Right ventricle myocardium inferior (tissue), 1 donor: Measurements from ENCODE around the gene OGFOD1. TPM values are rescaled to one million over a fixed set of nuclear protein-coding genes. Genes with fewer than 3 reads are reported as not detected.

Experiments used
- ATAC-seq: fragments of 200-7000 bp; cut with Tn5 transposase; one replicate; pipeline ENCODE4 v1.9.1; 2020; ENCODE audit warnings: mild to moderate bottlenecking, moderate library complexity
- DNase-seq: peaks from one replicate; pipeline ENCODE4 v3.0.0; 2021; ENCODE audit errors: missing footprints
- intact Hi-C: fragments of 100-400 bp; cut with DNase I; formaldehyde crosslinking; loops from one replicate; pipeline ENCODE4 v1.11.0; 2022
- long read RNA-seq: library from polyadenylated mRNA; unstranded; transcript quantifications from one replicate; pipeline ENCODE4 v2.0.0, GENCODE V29; 2021
- total RNA-seq: library from RNA; stranded (reverse); fragmentation: NEBNext Ultra II Directional; extraction: Animal tissue kit (Norgen Biotek cat#: 25700); gene quantifications from one replicate; pipeline ENCODE4 v1.2.1, GENCODE V29; 2021
- donor health status: DM: no; HTN: yes; CAD: no; lungs with severe emphysema.

OGFOD1 gene
- total RNA-seq = 30.6 TPM
- long read RNA-seq, full-length matches to known transcripts = 13 of 14 reads
- long read RNA-seq, partial matches to known transcripts = 0 of 14 reads
- long read RNA-seq, other reads (novel, unspliced or antisense) = 1 of 14 reads

GRCh38 chr16:56450986-56451752, at the start of gene OGFOD1, which contains the start of gene NUDT21:
Gene OGFOD1, plus strand, starts transcription at chr16:56451554. Its CDS starts 59 bp downstream, at chr16:56451613.
Gene NUDT21, minus strand, starts transcription at chr16:56451332. Its CDS starts 130 bp downstream, at chr16:56451202.
- peak; percentile 100 for ATAC-seq
- intact Hi-C loops = no loop called here

DNA sequence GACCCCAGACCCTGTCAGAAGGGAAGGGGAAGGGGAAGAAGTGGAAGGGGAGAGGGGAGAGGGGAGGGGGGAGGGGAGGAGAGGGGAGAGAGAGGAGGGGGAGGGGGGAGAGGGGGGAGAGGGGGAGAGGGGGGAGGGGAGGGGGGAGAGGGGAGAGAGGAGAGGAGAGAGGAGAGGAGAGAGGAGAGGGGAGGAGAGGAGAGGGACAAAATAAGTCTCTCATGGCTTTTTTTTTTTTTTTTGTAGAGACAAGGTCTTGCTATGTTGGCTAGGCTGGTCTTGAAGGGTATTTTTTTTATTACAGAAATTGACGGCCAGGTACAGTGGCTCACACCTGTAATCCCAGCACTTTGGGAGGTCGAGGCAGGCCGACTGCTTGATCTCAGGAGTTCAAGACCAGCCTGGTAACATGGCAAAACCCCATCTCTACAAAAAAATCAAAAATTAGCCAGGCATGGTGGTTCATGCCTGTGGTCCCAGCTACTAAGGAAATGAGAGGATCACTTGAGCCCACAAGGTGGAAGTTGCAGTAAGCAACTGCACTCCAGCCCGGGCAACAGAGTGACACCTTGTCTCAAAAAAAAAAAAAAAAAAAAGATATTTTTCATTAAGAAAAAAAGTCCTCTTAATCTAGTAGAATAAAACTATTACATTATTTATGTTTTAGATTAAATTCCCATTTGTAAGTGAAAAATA, 45.2 kb upstream of the OGFOD1 start:
- DNase-seq (no peak), ATAC-seq (no peak)
- intact Hi-C loops = no loop called here

More at GRCh38 chr16:56450986-56451752, at the start of gene OGFOD1, which contains the start of gene NUDT21:
- DNase-seq = peak; percentile 96

- no peak for DNase-seq
- no peak for ATAC-seq
- intact Hi-C loops = no loop called here
Observed at GRCh38 chr16:56408379-56409098, 42.8 kb upstream of the OGFOD1 start.

GRCh38 chr16:56409195-56409594, 42.2 kb upstream of the OGFOD1 start:
- DNase-seq (no peak), ATAC-seq (no peak)
- intact Hi-C loops = no loop called here

GRCh38 chr16:56411123-56411522, 40.2 kb upstream of the OGFOD1 start:
- intact Hi-C loops = no loop called here
- no peak for ATAC-seq

GRCh38 chr16:56411624-56412023, 39.7 kb upstream of the OGFOD1 start:
- no peak for DNase-seq
- intact Hi-C loops = no loop called here
- no peak for ATAC-seq

More at GRCh38 chr16:56411123-56411522, 40.2 kb upstream of the OGFOD1 start:
- no peak for DNase-seq

GRCh38 chr16:56413381-56413780, 38.0 kb upstream of the OGFOD1 start:
- ATAC-seq (no peak), DNase-seq (no peak)
- intact Hi-C loops = no loop called here

DNA sequence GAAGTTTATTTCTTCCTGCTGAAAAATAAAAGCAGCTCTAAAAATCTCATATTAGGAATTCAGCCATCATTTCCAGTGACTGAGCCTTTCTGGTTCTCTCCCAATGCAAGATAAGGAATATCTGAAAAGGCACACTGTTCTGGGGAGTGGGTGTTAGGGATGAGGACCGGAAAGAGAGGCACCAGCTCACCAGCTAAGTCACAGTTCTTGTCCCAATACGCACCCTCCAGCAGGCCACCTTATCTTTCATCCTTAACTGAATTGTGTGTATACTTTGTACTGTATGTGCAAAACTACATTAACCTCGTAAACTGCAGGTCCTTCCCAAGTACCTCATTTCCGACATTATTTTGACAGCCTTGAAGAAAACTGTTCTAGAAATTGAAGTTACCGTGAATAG, 37.0 kb upstream of the OGFOD1 start:
- intact Hi-C loops = no loop called here
- ATAC-seq = no peak
- DNase-seq = no peak

GRCh38 chr16:56415875-56416274, 35.5 kb upstream of the OGFOD1 start:
- DNase-seq (no peak), ATAC-seq (no peak)
- intact Hi-C loops = no loop called here

GRCh38 chr16:56417138-56417537, 34.2 kb upstream of the OGFOD1 start:
- DNase-seq (no peak), ATAC-seq (no peak)
- intact Hi-C loops = no loop called here

- ATAC-seq (no peak), DNase-seq (no peak)
- intact Hi-C loops = no loop called here
Observed at GRCh38 chr16:56419740-56420548, 31.4 kb upstream of the OGFOD1 start.

GRCh38 chr16:56420613-56421012, 30.7 kb upstream of the OGFOD1 start:
- intact Hi-C loops = no loop called here
- DNase-seq = no peak

DNA sequence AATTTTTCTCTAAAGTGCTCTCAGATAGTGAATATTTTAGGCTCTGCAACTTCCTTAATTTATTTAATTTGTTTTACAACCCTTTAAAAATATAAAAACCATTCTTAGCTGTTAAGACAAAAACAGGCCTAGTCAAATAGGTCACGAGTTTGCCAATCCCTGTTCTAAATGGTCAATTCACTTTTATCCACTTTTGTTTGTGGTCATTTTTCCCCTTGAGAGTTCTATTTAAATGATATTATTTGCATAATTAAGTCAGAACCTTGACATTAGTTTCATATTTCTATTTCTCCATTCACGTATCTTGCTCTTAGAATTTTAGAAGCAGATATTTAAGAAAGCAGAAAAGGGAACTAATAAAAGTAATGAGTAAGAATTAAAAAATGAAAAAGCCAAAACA, 30.0 kb upstream of the OGFOD1 start:
- intact Hi-C loops = no loop called here
- no peak for DNase-seq
- no peak for ATAC-seq

More at GRCh38 chr16:56420613-56421012, 30.7 kb upstream of the OGFOD1 start:
- no peak for ATAC-seq

GRCh38 chr16:56421976-56422669, 29.2 kb upstream of the OGFOD1 start:
- DNase-seq = no peak
- intact Hi-C loops = no loop called here
- no peak for ATAC-seq

GRCh38 chr16:56422896-56423441, 28.4 kb upstream of the OGFOD1 start:
- intact Hi-C loops = no loop called here
- ATAC-seq (no peak), DNase-seq (no peak)

- intact Hi-C loops = no loop called here
- ATAC-seq = no peak
- no peak for DNase-seq
Observed at GRCh38 chr16:56423584-56424403, 27.6 kb upstream of the OGFOD1 start.

- peak; percentile 18 for ATAC-seq
- intact Hi-C loops = no loop called here
Observed at GRCh38 chr16:56424404-56424764, 27.0 kb upstream of the OGFOD1 start.

More at GRCh38 chr16:56424404-56424764, 27.0 kb upstream of the OGFOD1 start:
- DNase-seq = no peak
